Right forelimb (tissue), 1 donor: Measurements from ENCODE around the gene ASTN1.

Source experiments
- DNase-seq: peaks from one replicate; pipeline ENCODE4 v3.0.0-alpha.2; 2018

The ASTN1 gene

DNA sequence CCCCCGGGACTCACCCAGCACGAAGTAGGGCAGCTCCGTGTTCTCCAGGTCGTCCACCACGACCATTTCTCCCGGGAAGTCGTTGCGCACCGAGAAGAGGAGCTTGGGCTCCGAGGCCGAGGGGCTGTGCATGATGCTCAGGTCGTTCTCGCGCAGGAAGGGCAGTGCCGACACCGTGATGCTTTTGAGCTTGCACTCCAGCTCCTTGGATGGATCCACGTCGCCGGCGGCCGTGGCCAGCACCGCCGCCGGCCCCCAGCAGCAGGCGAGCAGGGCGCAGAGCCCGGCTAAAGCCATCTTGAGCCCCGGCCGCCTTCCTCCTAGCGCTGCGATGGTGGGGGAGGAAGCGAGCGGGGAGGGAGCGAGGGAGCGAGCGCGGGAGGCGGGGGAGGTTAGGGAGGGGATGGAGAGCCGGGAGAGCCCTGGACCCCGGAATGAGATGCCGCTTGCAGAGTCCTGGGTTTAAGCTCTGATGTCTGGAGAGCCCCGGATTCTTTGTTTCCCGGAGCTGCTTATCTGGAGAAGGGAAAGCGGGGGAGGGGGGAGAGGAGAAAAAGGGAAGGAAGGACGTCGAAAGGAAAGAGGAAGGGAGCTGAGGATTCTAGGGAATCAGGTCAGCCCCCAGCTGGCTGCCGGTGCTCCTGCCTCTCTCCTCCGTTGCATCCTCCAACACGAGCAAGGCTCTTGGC is at the start of gene ASTN1:
TSS of gene ASTN1 (minus strand) at position 333 of the 689 bp plus-strand sequence. CDS start at position 297, 36 bp downstream.
- DNase-seq = peak; percentile 54

DNA sequence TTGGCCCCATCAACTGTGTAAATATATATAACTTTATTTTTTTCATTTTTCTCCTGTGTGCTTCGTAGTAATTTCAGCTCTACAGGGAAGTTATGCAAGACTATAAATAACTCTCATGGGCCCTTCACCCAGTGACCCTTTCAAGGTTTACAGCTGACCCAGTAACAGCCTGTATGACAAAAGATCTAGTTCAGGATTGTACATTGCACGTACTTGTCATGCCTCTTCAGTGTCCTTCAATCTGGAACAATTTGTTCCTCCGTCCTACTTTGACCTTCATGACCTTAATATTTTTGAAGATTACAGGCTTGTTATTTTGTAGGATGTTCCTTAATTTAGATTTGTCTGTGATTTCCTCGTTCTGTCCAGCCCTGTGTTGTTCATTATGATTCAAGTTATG is 46.7 kb upstream of the ASTN1 start:
- no peak for DNase-seq

DNA sequence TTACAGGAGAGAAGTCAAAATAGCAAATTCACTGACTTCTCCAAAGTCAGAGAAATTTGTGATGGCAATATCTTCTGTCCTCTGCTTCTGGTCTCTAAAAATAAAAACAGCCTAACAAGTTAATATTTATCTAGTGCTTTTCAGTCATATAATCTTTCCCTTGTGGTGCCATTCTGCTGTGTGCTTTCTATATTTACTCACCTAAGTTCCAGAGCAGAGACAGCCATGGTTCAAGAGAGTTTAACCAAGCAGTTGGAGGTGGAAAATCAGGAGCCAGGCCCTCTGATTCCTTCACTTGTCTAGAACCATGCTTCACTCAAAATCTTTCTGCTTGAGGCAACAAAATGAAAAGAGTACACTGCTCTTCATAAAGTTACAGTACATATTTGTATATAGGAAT is 45.6 kb upstream of the ASTN1 start:
- DNase-seq = no peak

DNA sequence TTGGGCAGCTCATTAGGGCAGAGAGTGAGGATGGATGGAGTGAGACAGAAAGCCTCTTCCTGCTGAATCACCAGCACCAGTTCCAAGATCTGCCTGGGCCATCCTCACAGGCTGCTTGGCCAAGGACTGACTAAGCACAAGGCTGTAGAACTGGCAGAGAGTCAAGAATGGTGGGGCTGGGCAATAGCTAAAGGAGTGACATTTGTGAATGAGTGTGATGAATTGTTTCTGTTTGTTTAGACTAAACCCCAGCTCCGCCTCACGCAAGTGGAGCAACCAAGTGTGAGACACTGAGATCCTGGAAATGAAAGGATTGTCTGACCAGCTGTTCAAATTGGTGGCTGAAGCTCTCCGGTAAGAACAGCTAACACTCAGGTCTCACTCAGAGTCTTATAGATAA is 44.8 kb upstream of the ASTN1 start:
- DNase-seq = peak; percentile 60

DNA sequence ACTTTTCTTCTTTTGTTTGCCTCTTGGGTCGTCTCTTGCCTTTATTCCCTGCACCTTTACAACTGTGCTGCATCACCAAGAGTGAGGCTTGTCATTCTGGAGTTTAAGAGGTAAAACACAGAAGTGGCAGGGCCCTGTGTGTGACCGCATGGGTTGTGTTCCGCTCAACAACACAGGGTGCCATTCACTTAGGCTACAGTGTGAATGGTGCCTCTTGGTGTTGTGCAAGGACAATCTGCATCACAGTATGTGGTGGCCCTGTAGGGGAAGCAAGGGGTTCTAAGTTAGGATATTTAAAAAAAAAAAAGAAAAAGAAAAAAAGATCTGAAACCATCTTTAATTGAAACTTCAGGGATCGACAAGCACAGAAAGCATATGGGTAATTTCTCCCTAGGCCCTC is 44.4 kb upstream of the ASTN1 start:
- no peak for DNase-seq

DNA sequence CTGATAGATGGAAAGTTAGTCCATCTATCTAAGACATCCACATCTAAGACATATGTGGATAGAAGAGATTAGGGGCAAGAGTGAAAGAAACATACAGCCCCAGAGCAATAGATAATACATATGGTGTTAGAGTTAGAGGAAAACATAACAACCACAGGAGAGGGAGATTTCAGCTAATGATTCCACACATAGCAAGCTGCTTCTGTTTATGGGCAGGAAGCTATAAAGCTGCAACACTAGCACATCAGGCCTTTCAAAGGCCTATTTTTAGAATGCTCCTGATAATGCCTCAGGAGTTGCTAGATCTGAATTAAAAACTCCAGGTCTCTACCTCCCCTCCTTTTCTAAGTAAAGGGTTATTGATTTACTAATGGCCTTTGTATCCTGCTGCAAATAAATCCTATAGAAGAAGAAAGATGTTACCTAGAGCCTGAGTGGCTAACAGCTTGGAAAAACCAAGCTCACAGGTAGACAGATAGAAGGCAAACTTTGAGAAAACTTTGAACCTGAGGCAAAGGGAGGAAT is 42.4 kb upstream of the ASTN1 start:
- DNase-seq = no peak

DNA sequence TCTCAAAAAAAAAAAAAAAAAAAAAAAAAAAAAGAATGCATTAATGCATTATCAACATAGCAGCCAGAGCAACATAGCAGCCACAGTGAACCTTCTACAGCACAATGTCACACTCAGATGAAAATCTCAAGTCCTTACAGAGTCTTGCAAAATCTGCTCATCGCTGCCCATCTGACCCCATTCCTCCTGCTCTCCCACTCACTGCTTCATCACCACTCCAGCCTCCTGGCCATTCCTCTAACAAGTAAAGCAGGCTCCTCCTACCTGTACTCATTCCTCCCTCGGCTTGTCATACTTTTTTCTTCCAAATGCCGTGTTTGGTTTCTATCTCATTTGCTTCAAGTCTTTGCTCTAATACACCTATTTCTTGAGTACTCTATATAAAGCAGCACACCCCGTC is 35.8 kb upstream of the ASTN1 start:
- DNase-seq = no peak

DNA sequence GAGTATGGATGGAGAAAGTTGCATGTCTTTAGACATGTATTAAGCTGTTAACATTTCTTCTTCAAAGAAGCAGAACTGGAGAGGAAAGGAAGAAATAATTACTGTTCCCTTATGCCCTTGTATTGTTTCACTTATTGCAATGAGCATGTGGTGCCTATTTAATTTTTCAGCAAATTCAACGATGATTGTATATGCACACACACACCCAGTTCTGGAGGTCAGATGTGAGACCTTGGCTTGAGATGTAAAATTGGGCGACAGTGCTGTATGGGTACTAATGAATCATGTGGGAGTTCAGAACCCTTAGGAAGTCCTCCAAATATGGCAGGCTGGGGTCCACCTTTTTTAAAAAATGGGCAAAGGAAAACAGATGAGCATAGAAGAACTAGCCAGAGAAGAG is 33.7 kb upstream of the ASTN1 start:
- DNase-seq = no peak

DNA sequence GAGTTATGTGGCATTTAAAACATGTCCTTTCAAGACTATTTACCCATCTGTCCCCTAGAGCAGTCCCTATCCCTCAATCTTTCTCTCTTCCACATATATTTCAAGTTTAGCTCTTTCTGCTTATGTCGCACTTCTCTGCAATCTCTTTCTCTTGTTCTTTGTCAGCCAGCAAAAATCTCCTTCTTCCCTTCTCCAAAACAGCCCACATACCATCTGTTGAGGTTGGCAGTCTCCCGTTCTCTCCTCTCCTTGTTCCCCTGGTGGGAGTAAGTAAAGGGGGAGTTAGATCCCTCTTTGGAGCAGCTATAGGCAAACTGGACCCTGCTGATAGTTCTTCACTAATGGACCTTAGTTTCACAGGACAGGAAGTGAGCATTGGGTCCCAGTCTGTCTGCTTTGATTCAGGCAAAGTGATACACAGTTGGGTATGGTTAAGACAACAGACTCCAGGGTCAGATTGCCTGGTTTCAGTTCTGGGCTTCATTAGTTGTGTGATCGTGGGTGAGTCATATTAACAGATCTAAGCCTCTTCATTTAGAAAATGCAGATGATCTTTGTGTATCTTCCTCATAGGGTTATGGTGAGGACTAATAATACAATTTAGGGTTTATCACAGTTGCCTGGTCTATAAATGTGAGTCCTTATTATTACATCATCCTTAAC is 25.9 kb upstream of the ASTN1 start:
- no peak for DNase-seq

DNA sequence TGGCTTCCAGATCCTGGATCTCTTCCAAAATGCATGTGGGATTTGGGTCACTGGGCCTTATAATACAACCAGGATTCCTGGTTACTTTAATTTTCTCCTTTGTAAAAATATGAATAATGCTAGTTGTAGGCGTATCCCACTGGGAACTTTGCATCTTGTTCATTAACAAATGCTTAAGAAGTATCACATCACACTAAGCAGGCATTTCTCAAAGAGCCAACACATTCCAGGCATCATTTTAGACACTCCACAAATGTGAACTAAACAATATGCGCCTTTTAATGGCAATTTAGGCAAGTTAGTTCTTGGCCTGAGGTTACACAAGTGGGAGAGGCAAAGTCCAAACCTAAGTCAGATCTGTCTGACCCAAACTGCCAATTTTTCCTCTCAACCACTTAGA is 22.1 kb upstream of the ASTN1 start:
- no peak for DNase-seq

DNA sequence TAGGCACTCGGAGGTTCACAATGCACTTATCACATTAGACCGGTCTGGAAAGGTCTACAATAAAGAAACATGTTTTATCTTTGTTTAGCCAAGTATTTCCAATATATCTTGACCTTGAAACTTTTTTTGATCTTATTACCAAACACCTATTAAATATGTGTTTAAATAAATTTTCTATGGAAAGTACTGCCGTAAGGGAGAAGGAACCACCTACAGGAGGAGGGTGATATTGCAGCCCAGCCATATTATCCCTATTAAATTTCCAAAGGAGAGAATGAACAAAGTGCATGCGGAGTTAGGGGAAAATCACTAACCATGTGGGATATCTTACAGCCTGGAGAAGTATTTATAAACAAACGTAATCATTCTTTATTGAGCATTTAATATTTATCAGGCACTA is 20.7 kb upstream of the ASTN1 start:
- no peak for DNase-seq

DNA sequence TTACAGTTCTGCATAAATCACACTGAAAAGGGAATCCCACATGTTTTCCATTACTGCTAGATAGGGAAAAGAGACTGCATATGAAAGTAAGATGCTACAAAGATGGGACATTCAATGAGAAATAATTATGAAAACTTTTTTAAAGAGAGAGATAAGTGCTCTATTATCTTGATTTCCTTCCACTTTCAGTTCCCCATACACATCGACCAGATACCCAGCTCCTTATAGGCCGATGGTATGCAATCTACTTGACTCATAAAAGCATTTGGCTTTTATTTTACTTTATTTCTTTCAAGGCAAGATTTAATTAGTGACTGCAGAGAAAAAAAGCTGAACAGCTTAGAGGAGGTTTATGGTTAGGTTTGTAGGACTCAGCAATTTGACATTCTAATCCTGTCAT is 19.3 kb upstream of the ASTN1 start:
- no peak for DNase-seq

DNA sequence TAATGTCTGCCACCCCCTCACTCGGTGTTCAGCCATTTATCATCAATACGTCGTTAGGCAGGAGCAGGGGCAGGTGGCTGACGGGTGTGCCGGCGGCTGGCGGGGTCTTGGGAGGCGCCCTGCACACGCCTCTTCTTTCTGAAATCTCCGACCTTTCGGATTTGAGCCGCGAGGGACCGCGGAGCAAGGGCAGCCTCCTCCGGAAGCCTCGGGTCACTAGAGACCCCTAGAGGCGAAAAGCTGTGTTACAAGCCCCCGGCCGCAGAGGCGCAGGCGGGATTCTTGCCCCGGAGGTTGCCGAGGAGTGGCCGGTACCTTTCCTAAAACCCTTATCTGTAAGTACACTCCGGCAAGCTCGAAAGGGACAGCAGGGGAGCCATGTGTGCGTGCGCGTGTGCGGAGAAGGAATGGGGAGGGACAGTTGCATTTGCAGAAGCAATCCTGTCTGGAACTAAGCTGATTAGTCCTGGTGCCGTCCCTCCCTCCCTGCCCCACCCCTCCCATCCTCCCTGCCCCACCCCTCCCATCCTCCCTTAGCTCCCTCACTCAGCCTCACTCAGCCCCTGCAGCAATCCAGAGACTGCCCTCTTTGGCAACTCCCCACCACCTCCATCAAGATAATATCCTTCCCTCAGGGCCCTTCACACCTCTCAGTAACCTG is 17.2 kb upstream of the ASTN1 start:
- DNase-seq = peak; percentile 81

DNA sequence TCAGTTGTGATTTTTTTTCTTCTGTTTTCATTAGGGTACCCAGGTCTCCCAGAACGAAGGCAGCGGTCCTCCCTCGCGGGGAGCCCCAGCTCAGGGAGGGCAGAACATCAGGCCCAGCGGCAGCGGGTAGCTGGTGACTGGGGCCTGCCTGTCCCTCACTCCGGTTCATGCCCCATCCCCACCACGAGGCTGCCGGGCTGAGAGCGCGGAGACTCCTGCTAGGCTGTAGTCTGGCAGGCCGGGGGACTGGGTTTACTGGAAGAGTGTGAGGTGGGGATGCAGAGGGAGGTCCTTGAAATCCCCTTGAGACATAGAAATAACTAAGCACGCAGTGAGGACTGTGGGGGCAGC is 16.7 kb upstream of the ASTN1 start:
- DNase-seq = no peak

DNA sequence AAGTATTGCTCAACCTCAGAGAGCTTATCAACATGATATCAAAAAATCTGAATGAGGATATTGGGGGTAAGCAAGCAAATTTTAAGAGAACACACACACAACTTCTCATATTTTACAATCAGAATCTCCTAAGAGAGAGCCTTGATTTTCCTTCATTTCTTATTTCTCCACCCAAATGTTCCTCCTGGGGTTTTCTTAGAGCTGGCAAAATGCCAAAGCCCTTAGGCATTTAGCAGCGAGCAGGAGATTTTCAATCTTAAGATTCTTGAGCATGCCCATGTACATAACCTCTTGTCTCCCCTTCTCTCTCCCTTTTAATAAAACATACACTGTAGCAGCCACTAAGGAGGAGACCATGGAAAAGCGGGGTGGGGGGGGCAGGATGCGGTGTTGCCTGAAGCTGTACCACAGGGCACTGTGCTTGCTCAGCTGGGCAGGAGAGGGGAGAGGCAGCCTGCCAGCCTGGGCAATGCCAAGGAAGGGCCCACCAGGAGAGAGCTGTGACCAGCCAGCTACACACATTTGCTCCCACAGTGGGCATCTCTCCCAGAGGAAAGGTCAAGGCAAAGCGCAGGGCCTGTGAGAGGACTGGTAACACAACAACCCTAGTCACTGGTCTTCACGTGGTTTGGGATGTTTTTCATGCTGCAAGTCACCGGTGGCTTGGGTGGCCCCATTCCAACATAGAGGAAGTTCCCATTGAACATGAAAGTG is 10.6 kb upstream of the ASTN1 start:
- DNase-seq = no peak

DNA sequence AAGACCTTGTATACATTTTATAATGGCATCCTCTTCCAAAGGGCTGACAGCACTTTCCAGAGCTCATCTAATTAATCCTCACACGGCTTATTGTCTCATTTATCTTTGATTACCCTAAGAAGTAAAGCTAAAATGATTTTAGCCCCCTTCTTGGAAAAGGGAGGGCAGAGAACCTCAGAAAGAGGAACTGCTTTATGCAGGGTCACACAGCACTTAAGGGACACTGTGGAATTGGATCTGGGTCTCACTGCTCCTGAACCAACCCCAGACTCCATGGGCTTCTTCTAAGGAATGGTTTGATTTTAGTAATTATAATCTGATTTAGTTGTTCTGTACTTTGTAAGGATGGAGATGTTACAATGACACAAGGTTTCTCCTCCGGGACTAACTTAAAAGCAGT is 9.5 kb upstream of the ASTN1 start:
- DNase-seq = no peak

DNA sequence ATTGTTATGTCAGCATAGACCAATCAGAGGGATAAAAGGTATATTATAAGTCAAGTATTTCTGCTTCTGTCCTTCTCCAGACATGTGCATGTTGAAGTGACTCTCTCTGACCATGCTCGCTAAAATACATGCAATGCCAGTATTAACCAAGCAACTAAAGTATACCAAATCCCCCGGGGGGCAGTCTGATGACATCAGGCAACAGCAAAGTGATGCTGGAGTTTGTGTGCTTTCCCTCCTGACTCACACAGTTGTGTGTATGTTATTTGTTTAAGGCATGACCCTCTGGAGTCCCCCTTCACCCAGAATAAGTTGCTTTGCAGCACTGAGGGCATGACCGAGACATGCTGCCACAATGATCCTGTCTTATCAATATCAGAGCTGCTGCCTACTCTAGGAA is 8.4 kb upstream of the ASTN1 start:
- no peak for DNase-seq

DNA sequence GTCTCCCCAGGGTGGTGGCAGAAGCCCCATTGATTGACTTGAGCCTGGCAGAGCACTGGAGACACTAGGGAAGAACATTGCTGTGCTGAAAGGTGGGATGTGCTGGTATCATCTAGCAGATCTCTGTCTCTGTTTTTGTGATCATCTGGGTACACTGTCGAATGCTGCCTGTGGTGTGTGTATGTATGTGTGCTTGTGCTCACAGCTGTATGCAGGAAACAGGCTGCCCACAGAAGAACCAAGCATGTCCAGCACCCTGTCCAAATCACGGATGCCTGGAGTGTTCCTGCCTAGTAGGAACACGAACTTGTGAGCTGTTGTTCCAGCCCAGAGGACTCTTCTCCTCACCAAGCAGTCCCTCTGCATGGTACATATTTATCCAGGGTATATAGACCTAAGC is 7.8 kb upstream of the ASTN1 start:
- DNase-seq = no peak

DNA sequence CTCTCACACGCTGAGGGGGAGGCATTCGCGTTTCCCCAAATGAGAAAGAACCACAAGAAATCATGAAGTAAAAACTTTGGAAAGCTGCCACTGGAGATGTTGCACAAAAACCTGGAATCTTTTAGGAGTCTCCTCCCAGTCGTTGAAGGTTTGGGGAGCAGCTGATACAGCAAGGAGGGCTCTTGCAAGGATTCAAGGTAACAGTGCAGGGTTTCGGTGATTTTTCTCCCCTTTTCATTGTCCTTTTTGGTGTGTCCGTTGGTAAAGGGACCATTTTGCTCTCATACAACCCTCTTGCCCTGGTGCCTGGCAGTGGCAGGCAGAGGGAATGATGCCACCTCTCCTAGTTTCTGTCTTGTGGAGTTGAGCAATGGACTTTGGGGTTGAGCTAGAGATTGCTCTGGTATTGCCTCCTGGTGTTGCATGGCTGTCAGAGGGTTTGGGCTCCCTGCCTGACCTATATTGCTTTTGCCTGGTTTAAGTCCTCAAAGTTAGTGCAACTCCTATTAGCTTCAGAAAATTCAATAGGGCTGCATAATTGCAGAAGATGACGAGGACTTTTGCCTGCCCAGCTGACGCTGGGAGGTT is 7.1 kb upstream of the ASTN1 start:
- no peak for DNase-seq

DNA sequence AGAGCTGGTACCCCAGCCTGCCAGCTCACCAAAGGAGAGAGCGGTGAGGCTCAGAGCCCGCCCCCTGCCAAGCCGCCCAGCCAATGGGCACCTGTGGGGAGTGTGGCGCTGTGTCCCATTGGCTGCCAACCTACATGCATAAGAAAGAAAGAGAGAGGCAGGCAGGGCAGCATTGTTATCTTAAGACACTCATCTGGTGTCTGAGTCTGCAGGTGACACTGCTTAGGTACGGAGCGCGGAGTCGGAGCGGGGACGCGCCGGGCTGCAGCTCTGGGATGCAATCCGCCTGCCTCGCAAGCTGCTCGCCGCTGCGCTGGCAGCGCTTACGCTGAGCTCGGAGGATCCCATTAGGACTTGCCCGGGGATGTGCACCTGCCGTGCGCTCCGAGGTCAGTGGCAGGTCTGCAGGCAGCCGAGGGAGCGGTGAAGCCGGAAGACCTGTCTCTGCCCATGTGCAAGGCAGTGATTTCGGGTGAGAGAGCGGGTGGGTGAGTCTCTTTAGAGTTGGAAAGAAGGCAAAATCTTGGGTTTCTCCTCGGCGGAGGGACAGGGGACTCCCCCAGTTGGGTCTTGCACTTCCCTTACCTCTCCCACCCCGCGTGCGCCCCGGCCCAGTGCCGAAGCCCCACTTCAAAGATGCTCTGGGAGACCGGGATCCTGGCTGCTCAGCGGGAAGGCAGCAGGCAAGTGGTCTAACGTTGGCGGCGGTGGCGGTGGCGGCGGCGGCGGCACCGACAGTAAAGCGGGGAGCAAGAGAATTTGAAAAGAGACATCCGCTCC is 6.4 kb upstream of the ASTN1 start, which contains the start of gene BRINP2:
TSS of gene BRINP2 (plus strand) at position 203 of the 780 bp plus-strand sequence. CDS start 58,919 bp downstream, outside the sequence.
- peak; percentile 71 for DNase-seq

DNA sequence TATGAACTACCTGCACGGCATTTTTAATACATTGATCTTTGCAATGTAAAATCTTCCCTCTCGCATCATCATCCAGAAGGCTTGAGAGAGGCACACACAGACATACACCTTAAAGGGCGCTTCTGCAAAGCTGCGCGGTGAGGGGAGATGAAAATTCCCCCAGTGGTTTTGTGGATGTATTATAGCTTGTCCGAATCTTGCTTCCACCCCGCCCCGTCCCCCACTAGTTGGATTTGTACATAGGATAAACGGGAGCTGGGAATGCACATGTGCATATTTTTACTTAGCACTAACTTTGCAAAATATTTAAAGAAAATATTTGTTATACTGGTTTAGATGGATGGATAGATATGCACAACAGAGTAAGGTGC is 542 bp upstream of the ASTN1 start:
- no peak for DNase-seq

DNA sequence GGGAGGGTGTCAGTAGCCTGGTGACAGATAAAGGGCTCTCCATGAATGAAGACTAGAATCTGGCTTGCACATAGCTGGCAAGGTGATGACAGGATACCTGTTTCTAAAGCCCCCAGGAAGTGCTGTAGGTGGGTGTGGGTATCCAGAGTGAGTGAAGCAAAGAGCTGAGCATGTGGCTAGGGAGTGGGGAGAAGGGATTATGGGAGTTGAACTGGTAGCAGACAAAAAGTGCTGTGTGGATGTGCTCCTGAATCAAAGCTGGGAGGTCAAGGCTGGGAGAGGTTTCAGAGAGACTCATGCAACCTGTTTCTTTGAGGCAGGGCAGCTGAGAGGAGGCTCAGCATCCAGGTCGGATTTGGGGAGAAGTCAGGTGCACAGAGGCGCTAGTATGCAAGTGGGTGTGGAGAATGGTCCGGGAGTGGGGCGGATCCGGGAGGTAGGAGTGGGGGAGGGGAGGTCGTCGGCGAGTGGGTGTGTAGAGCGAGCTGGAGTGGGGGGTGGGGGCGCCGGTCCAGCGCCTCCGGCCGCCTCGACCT is 600 bp downstream of the ASTN1 start:
- no peak for DNase-seq
